Subcutaneous adipose tissue (tissue), 4 donors: ENCODE measurements around the gene TNRC18. TPM values are rescaled to one million over a fixed set of nuclear protein-coding genes. Genes with fewer than 3 reads are reported as not detected.

Source experiments
- CTCF ChIP-seq: fragments of 450-650 bp; IDR thresholded peaks from one replicate; pipeline ENCODE4 v1.5.1; 2016; ENCODE audit warnings: low read depth, mild to moderate bottlenecking, control low read depth, antibody characterized with exemption, moderate library complexity
- total RNA-seq, 4 donors: library from RNA; depleted of rRNA; stranded (reverse); fragments of >200 nt; gene quantifications; one replicate each; pipeline ENCODE4 v1.1.0, GENCODE V29; 2016

The TNRC18 gene
- total RNA-seq, 4 donors from 2014 or later: 21.7 to 107 (median 34.0) TPM

- no peak for TF ChIP-seq CTCF
Measured at GRCh38 chr7:5463031-5463430, 39.4 kb upstream of the TNRC18 start.

- no peak for TF ChIP-seq CTCF
Measured at GRCh38 chr7:5462216-5462615, 38.6 kb upstream of the TNRC18 start.

GRCh38 chr7:5458921-5459480 is 35.4 kb upstream of the TNRC18 start:
- no peak for TF ChIP-seq CTCF

- TF ChIP-seq CTCF: no peak
Measured at GRCh38 chr7:5457245-5457735, 33.7 kb upstream of the TNRC18 start.

GRCh38 chr7:5456409-5456808 is 32.8 kb upstream of the TNRC18 start:
- no peak for TF ChIP-seq CTCF

GRCh38 chr7:5455581-5456219 is 32.1 kb upstream of the TNRC18 start:
- no peak for TF ChIP-seq CTCF

GRCh38 chr7:5455175-5455574 is 31.5 kb upstream of the TNRC18 start:
- no peak for TF ChIP-seq CTCF
